IPS-20b (cell line): ENCODE measurements around the gene AKR1B1.

Experiments
- H3K27ac ChIP-seq: one replicate; pipeline ENCODE4 v1.5.1; 2013; ENCODE audit warnings: low read length
- H3K27me3 ChIP-seq: 2 replicates; pipeline ENCODE4 v1.6.1; 2013; ENCODE audit warnings: mild to moderate bottlenecking, low read length, inconsistent platforms; ENCODE audit not compliant: insufficient read depth
- H3K36me3 ChIP-seq: 2 replicates; pipeline ENCODE4 v1.6.1; 2013; ENCODE audit warnings: low read depth, mild to moderate bottlenecking, inconsistent platforms, low read length, moderate library complexity; ENCODE audit not compliant: insufficient read depth
- H3K4me1 ChIP-seq: 2 replicates; pipeline ENCODE4 v1.6.1; 2013; ENCODE audit warnings: mild to moderate bottlenecking, control low read depth, inconsistent platforms, low read length, moderate library complexity; ENCODE audit not compliant: insufficient read depth
- H3K4me3 ChIP-seq: 2 replicates; pipeline ENCODE4 v1.5.1; 2013; ENCODE audit warnings: mild to moderate bottlenecking, low read length, inconsistent platforms
- H3K9ac ChIP-seq: 2 replicates; pipeline ENCODE4 v1.6.1; 2013; ENCODE audit warnings: low read depth, mild to moderate bottlenecking, inconsistent platforms, low read length, moderate library complexity
- H3K9me3 ChIP-seq: 2 replicates; pipeline ENCODE4 v1.6.1; 2013; ENCODE audit warnings: mild to moderate bottlenecking, low read depth, low read length, inconsistent platforms; ENCODE audit not compliant: insufficient read depth

The AKR1B1 gene

GRCh38 chr7:134482858-134483257, 24.0 kb upstream of the AKR1B1 start:
- Histone ChIP-seq H3K9me3 (no peaks in the 10 kb centered on the region), H3K27ac (no peak overlapping the region), H3K9ac (no peak overlapping the region), H3K27me3 (no peaks in the 10 kb centered on the region), H3K4me1 (peaks cover 8% of the 10 kb centered on the region; the same call in 1 of the 2 replicates), H3K4me3 (no peak overlapping the region), H3K36me3 (no peaks in the 10 kb centered on the region)

- Histone ChIP-seq H3K4me3 (no peak overlapping the region), H3K27me3 (no peaks in the 10 kb centered on the region), H3K36me3 (no peaks in the 10 kb centered on the region), H3K9me3 (no peaks in the 10 kb centered on the region), H3K27ac (no peak overlapping the region), H3K4me1 (peaks cover 8% of the 10 kb centered on the region; the same call in 1 of the 2 replicates), H3K9ac (no peak overlapping the region)
Measured at GRCh38 chr7:134481167-134481566, 22.3 kb upstream of the AKR1B1 start.

- Histone ChIP-seq H3K4me3 (no peak overlapping the region), H3K27ac (no peak overlapping the region), H3K27me3 (no peaks in the 10 kb centered on the region), H3K4me1 (peaks cover 8% of the 10 kb centered on the region; the same call in 1 of the 2 replicates), H3K36me3 (no peaks in the 10 kb centered on the region), H3K9me3 (no peaks in the 10 kb centered on the region), H3K9ac (no peak overlapping the region)
Measured at GRCh38 chr7:134480730-134481129, 21.8 kb upstream of the AKR1B1 start.

GRCh38 chr7:134480202-134480601, 21.3 kb upstream of the AKR1B1 start:
- H3K9ac ChIP-seq: no peak overlapping the region
- H3K4me3 ChIP-seq: no peak overlapping the region
- no peak overlapping the region for H3K27ac ChIP-seq
- no peaks in the 10 kb centered on the region for H3K9me3 ChIP-seq
- H3K27me3 ChIP-seq: no peaks in the 10 kb centered on the region
- peaks cover 8% of the 10 kb centered on the region; the same call in 1 of the 2 replicates for H3K4me1 ChIP-seq
- H3K36me3 ChIP-seq: no peaks in the 10 kb centered on the region

- Histone ChIP-seq H3K9me3 (no peaks in the 10 kb centered on the region), H3K9ac (no peak overlapping the region), H3K27me3 (no peaks in the 10 kb centered on the region), H3K4me1 (peaks cover 8% of the 10 kb centered on the region; the same call in 1 of the 2 replicates), H3K36me3 (no peaks in the 10 kb centered on the region), H3K27ac (no peak overlapping the region), H3K4me3 (no peak overlapping the region)
Measured at GRCh38 chr7:134478707-134479106, 19.8 kb upstream of the AKR1B1 start.

GRCh38 chr7:134477954-134478353, 19.1 kb upstream of the AKR1B1 start:
- no peak overlapping the region for H3K9ac ChIP-seq
- H3K9me3 ChIP-seq: no peaks in the 10 kb centered on the region
- no peak overlapping the region for H3K27ac ChIP-seq
- H3K4me1 ChIP-seq: peaks cover 8% of the 10 kb centered on the region; the same call in 1 of the 2 replicates
- no peaks in the 10 kb centered on the region for H3K36me3 ChIP-seq
- no peak overlapping the region for H3K4me3 ChIP-seq
- no peaks in the 10 kb centered on the region for H3K27me3 ChIP-seq

- Histone ChIP-seq H3K9ac (no peak overlapping the region), H3K4me3 (no peak overlapping the region), H3K36me3 (no peaks in the 10 kb centered on the region), H3K4me1 (peaks cover 6% of the 10 kb centered on the region; the same call in 1 of the 2 replicates), H3K27me3 (no peaks in the 10 kb centered on the region), H3K9me3 (no peaks in the 10 kb centered on the region), H3K27ac (no peak overlapping the region)
Measured at GRCh38 chr7:134476044-134476443, 17.1 kb upstream of the AKR1B1 start.

- no peak overlapping the region for H3K27ac ChIP-seq
- H3K36me3 ChIP-seq: no peaks in the 10 kb centered on the region
- no peak overlapping the region for H3K4me3 ChIP-seq
- no peaks in the 10 kb centered on the region for H3K9me3 ChIP-seq
- H3K4me1 ChIP-seq: no peaks in the 10 kb centered on the region
- no peak overlapping the region for H3K9ac ChIP-seq
- no peaks in the 10 kb centered on the region for H3K27me3 ChIP-seq
Measured at GRCh38 chr7:134474828-134475227, 15.9 kb upstream of the AKR1B1 start.

- Histone ChIP-seq H3K27me3 (no peaks in the 10 kb centered on the region), H3K4me3 (no peak overlapping the region), H3K9ac (no peak overlapping the region), H3K27ac (no peak overlapping the region), H3K4me1 (no peaks in the 10 kb centered on the region), H3K36me3 (no peaks in the 10 kb centered on the region), H3K9me3 (no peaks in the 10 kb centered on the region)
Measured at GRCh38 chr7:134473861-134474291, 15.0 kb upstream of the AKR1B1 start.

GRCh38 chr7:134472572-134473244, 13.8 kb upstream of the AKR1B1 start:
- Histone ChIP-seq H3K36me3 (no peaks in the 10 kb centered on the region), H3K4me3 (no peak overlapping the region)

GRCh38 chr7:134470864-134471263, 12.0 kb upstream of the AKR1B1 start:
- Histone ChIP-seq H3K27ac (no peak overlapping the region), H3K4me3 (no peak overlapping the region), H3K9ac (no peak overlapping the region), H3K4me1 (no peaks in the 10 kb centered on the region), H3K36me3 (no peaks in the 10 kb centered on the region), H3K9me3 (no peaks in the 10 kb centered on the region), H3K27me3 (no peaks in the 10 kb centered on the region)

More at GRCh38 chr7:134472572-134473244, 13.8 kb upstream of the AKR1B1 start:
- no peaks in the 10 kb centered on the region for H3K4me1 ChIP-seq
- no peak overlapping the region for H3K27ac ChIP-seq
- no peaks in the 10 kb centered on the region for H3K9me3 ChIP-seq
- H3K9ac ChIP-seq: no peak overlapping the region
- H3K27me3 ChIP-seq: no peaks in the 10 kb centered on the region

GRCh38 chr7:134469622-134470021, 10.7 kb upstream of the AKR1B1 start:
- no peak overlapping the region for H3K9ac ChIP-seq
- H3K27me3 ChIP-seq: no peaks in the 10 kb centered on the region
- no peaks in the 10 kb centered on the region for H3K9me3 ChIP-seq
- H3K4me1 ChIP-seq: no peaks in the 10 kb centered on the region
- no peak overlapping the region for H3K27ac ChIP-seq
- no peak overlapping the region for H3K4me3 ChIP-seq
- H3K36me3 ChIP-seq: no peaks in the 10 kb centered on the region
